Kidney (tissue), 14 donors: ENCODE results near the gene AXL. TPM values are rescaled to one million over a fixed set of nuclear protein-coding genes. Genes with fewer than 3 reads are reported as not detected.

ENCODE experiments used
- DNase-seq, 5 donors: peaks; one replicate each; pipeline ENCODE4 v3.0.0-alpha.2; 2013 to 2020
- FAIRE-seq: peaks from 2 replicates; lab custom pipeline; 2012; peaks lifted over from hg19 to GRCh38; lab: Jason Lieb, UNC
- H3K27ac ChIP-seq, 2 donors: one replicate each; pipeline ENCODE4 v1.7.0; 2013; ENCODE audit warnings: low read depth in 2 of 2, low read length in 2 of 2, inconsistent platforms in 1 of 2
- H3K27me3 ChIP-seq: one replicate; pipeline ENCODE4 v1.7.1; 2013; ENCODE audit warnings: low read length, inconsistent platforms; ENCODE audit not compliant: control insufficient read depth, insufficient read depth
- H3K36me3 ChIP-seq, 3 donors: one replicate each; pipeline versions ENCODE4 v1.7.0 to v1.7.1; 2013; ENCODE audit warnings: low read length in 3 of 3, control low read depth in 1 of 3, inconsistent platforms in 1 of 3; ENCODE audit not compliant: insufficient read depth in 3 of 3, control insufficient read depth in 2 of 3
- H3K4me1 ChIP-seq, 3 donors: one replicate each; pipeline versions ENCODE4 v1.7.0 to v1.7.1; 2013; ENCODE audit warnings: low read length in 3 of 3, inconsistent platforms in 1 of 3, low read depth in 1 of 3; ENCODE audit not compliant: control insufficient read depth in 2 of 3, insufficient read depth in 2 of 3
- H3K4me3 ChIP-seq, 3 donors: one replicate each; pipeline versions ENCODE4 v1.7.0 to v1.8.1; 2013; ENCODE audit warnings: low read length in 3 of 3, control low read depth in 1 of 3, inconsistent platforms in 1 of 3
- H3K9ac ChIP-seq, 3 donors: one replicate each; pipeline versions ENCODE4 v1.7.0 to v1.7.1; 2013; ENCODE audit warnings: low read length in 3 of 3, control low read depth in 1 of 3, inconsistent platforms in 1 of 3
- H3K9me3 ChIP-seq, 3 donors: one replicate each; pipeline versions ENCODE4 v1.7.0 to v1.7.1; 2013; ENCODE audit warnings: low read length in 3 of 3, control low read depth in 1 of 3, inconsistent platforms in 1 of 3; ENCODE audit not compliant: control insufficient read depth in 2 of 3, insufficient read depth in 1 of 3
- CTCF ChIP-seq: IDR thresholded peaks from 3 replicates; pipeline ENCODE4 v1.5.1; 2012; ENCODE audit warnings: mild to moderate bottlenecking, moderate library complexity, borderline replicate concordance; ENCODE audit not compliant: insufficient read depth; ENCODE audit errors: extremely low read depth
- intact Hi-C: fragments of 100-400 bp; cut with DNase I; formaldehyde crosslinking; loops from one replicate; pipeline ENCODE4 v1.11.1; 2022
- polyA plus RNA-seq: library from polyadenylated mRNA; stranded (reverse); fragments of 350-450 nt; fragmentation: Illumina TruSeq; extraction: RNeasy Lipid Tissue Mini Kit (QIAGEN cat#74804); gene quantifications from one replicate; pipeline ENCODE4 v1.2.3, GENCODE V29; 2014; ENCODE audit warnings: low read depth, low replicate concordance; ENCODE audit not compliant: insufficient read depth
- total RNA-seq: library from RNA; stranded (reverse); fragmentation: NEBNext Ultra II Directional; extraction: Animal tissue kit (Norgen Biotek cat#: 25700); gene quantifications from one replicate; pipeline ENCODE4 v1.2.1, GENCODE V29; 2021
- donor health status: control.
- donor health status: control.
- donor health status: control.
- donor health status: control.
- donor health status: control.
- donor health status: DM: yes; HTN: yes; CAD: no.
- donor health status: Normal renal cell carcinoma (clear cell type).

AXL gene
- total and polyA plus RNA-seq, 2 donors from 2014 or later, result 6.3 to 37.4 TPM

- no peak for TF ChIP-seq CTCF
- Histone ChIP-seq H3K27ac (no peak overlapping the region), H3K36me3 (peaks cover 19 to 85% (median 75%) of the 10 kb centered on the region in 3 donors), H3K4me3 (no peak overlapping the region), H3K27me3 (no peaks in the 10 kb centered on the region), H3K9me3 (no peaks in the 10 kb centered on the region), H3K9ac (no peak overlapping the region), H3K4me1 (peaks cover 0 to 20% (median 4%) of the 10 kb centered on the region in 3 donors)
- no peak for DNase-seq
- FAIRE-seq, result no peak
- intact Hi-C loops, result no loop called here
Measured at GRCh38 chr19:41300555-41300954, 81.5 kb downstream of the AXL start.

GRCh38 chr19:41302624-41303351 is 83.8 kb downstream of the AXL start:
- H3K4me3 ChIP-seq, result no peak overlapping the region
- H3K9ac ChIP-seq, result no peak overlapping the region
- DNase-seq (no peak), FAIRE-seq (no peak)
- peaks cover 0 to 14% (median 1%) of the 10 kb centered on the region in 3 donors for H3K4me1 ChIP-seq
- intact Hi-C loops, result no loop called here
- H3K27ac ChIP-seq, result no peak overlapping the region
- no peak for TF ChIP-seq CTCF
- H3K36me3 ChIP-seq, result peaks cover 15 to 74% (median 56%) of the 10 kb centered on the region in 3 donors
- no peaks in the 10 kb centered on the region for H3K9me3 ChIP-seq
- no peaks in the 10 kb centered on the region for H3K27me3 ChIP-seq

- Histone ChIP-seq H3K4me1 (peaks cover 0 to 13% (median 5%) of the 10 kb centered on the region in 3 donors), H3K36me3 (peaks cover 12 to 64% (median 47%) of the 10 kb centered on the region in 3 donors), H3K9ac (no peak overlapping the region), H3K27ac (no peak overlapping the region), H3K4me3 (no peak overlapping the region), H3K9me3 (no peaks in the 10 kb centered on the region), H3K27me3 (no peaks in the 10 kb centered on the region)
- FAIRE-seq, result no peak
- no peak for TF ChIP-seq CTCF
- intact Hi-C loops, result no loop called here
- no peak for DNase-seq
Measured at GRCh38 chr19:41303954-41304353, 84.9 kb downstream of the AXL start.
